A549 (cell line): ENCODE results near the gene PLPP2. TPM values are rescaled to one million over a fixed set of nuclear protein-coding genes. Genes with fewer than 3 reads are reported as not detected.

ENCODE experiments used
- ATAC-seq, 2 experiments: fragments of 200-7000 bp in 1 of 2; fragments of >200 bp in 1 of 2; cut with Nextera tagmentation in 1 of 2; cut with Tn5 transposase in 1 of 2; 3 replicates each; pipeline versions ENCODE4 v1.8.0 to v1.9.1; 2018 to 2020; ENCODE audit warnings: mild to moderate bottlenecking in 1 of 2, moderate library complexity in 1 of 2
- CTCF ChIA-PET: fragments of 300-600 bp; sonication (Branson Sonifier 250); formaldehyde crosslinking; extraction: SDS; loops from one replicate; lab custom pipeline; 2021; ENCODE audit warnings: antibody characterized with exemption, inconsistent platforms; lab: Yijun Ruan, JAX
- POLR2A ChIA-PET: fragments of 350-600 bp; formaldehyde crosslinking; extraction: SDS; loops from one replicate; lab custom pipeline; 2021; ENCODE audit warnings: antibody characterized with exemption, inconsistent platforms; lab: Yijun Ruan, JAX
- DNase-seq, 2 experiments: peaks; one replicate each; pipeline versions ENCODE4 v3.0.0 to v3.0.0-alpha.2; 2011 to 2016; ENCODE audit warnings: low read depth in 1 of 2, low spot score in 1 of 2
- FAIRE-seq: peaks from 2 replicates; lab custom pipeline; 2011; peaks lifted over from hg19 to GRCh38; lab: Jason Lieb, UNC
- H3K27ac ChIP-seq, 2 experiments: fragments of >200 bp; sonication (Bioruptor Twin); formaldehyde crosslinking; 3 replicates each; pipeline ENCODE4 v1.5.1; 2016 to 2017
- H3K4me1 ChIP-seq: fragments of >200 bp; sonication (Bioruptor Twin); formaldehyde crosslinking; 3 replicates; pipeline ENCODE4 v1.6.1; 2016
- H3K4me2 ChIP-seq: fragments of >200 bp; sonication (Bioruptor Twin); formaldehyde crosslinking; 3 replicates; pipeline ENCODE4 v1.6.1; 2016
- H3K4me3 ChIP-seq: fragments of >200 bp; sonication (Bioruptor Twin); formaldehyde crosslinking; 3 replicates; pipeline ENCODE4 v1.5.1; 2016
- H3K9me3 ChIP-seq: fragments of >200 bp; sonication (Bioruptor Twin); formaldehyde crosslinking; 3 replicates; pipeline ENCODE4 v1.6.1; 2016
- CBX8 ChIP-seq: fragments of 200-600 bp; sonication (generic); IDR thresholded peaks from 2 replicates; pipeline ENCODE4 v1.6.1; 2016
- CHD4 ChIP-seq: fragments of 200-600 bp; sonication (generic); IDR thresholded peaks from 2 replicates; pipeline ENCODE4 v1.6.1; 2016; ENCODE audit warnings: antibody characterized with exemption, mild to moderate bottlenecking, borderline replicate concordance
- EHMT2 ChIP-seq: fragments of 200-600 bp; sonication (generic); IDR thresholded peaks from 2 replicates; pipeline ENCODE4 v1.6.1; 2016; ENCODE audit warnings: antibody characterized with exemption, low read depth, mild to moderate bottlenecking, moderate library complexity
- EP300 ChIP-seq, 2 experiments: fragments of >200 bp; sonication (Bioruptor Twin); formaldehyde crosslinking; IDR thresholded peaks; 2 replicates in 1 of 2; 3 replicates in 1 of 2; pipeline ENCODE4 v1.6.1; 2016 to 2017
- GATA3 ChIP-seq: IDR thresholded peaks from 2 replicates; pipeline ENCODE4 v1.6.1; 2012; ENCODE audit warnings: borderline replicate concordance
- HDAC2 ChIP-seq: fragments of 200-600 bp; sonication (generic); IDR thresholded peaks from 2 replicates; pipeline ENCODE4 v1.6.1; 2016
- HOXA7 ChIP-seq: fragments of 250-450 bp; sonication (Bioruptor Pico); IDR thresholded peaks from 2 replicates; pipeline ENCODE4 v1.5.0; 2020; ENCODE audit warnings: mild to moderate bottlenecking, moderate library complexity
- MAFK ChIP-seq: fragments of 450-650 bp; IDR thresholded peaks from 2 replicates; pipeline ENCODE4 v1.6.1; 2014; ENCODE audit not compliant: partially characterized antibody
- NFE2L2 ChIP-seq: fragments of 150-350 bp; conservative IDR thresholded peaks from 2 replicates; pipeline ENCODE4 v1.6.1; 2014; ENCODE audit warnings: low read length
- NPAS2 ChIP-seq: fragments of 250-450 bp; sonication (Bioruptor Pico); IDR thresholded peaks from 2 replicates; pipeline ENCODE4 v1.8.0; 2022; ENCODE audit warnings: mild to moderate bottlenecking, moderate library complexity, borderline replicate concordance
- NR3C1 ChIP-seq: fragments of >200 bp; sonication (Bioruptor Twin); formaldehyde crosslinking; IDR thresholded peaks from 3 replicates; pipeline ENCODE4 v1.6.1; 2017
- PHF8 ChIP-seq: fragments of 200-600 bp; sonication (generic); IDR thresholded peaks from 2 replicates; pipeline ENCODE4 v1.6.1; 2016; ENCODE audit warnings: low read depth, mild to moderate bottlenecking, antibody characterized with exemption, moderate library complexity, borderline replicate concordance
- RAD21 ChIP-seq, 2 experiments: fragments of >200 bp in 1 of 2; sonication (Bioruptor Twin) in 1 of 2; formaldehyde crosslinking in 1 of 2; IDR thresholded peaks in 1 of 2; conservative IDR thresholded peaks in 1 of 2; 2 replicates in 1 of 2; 3 replicates in 1 of 2; pipeline ENCODE4 v1.6.1; 2012 to 2018; ENCODE audit warnings: inconsistent platforms in 1 of 2
- RARB ChIP-seq: fragments of 250-450 bp; sonication (Bioruptor Pico); IDR thresholded peaks from 2 replicates; pipeline ENCODE4 v1.8.0; 2021; ENCODE audit warnings: mild to moderate bottlenecking, moderate library complexity
- RCOR1 ChIP-seq: fragments of 150-350 bp; IDR thresholded peaks from 2 replicates; pipeline ENCODE4 v1.6.1; 2014; ENCODE audit warnings: antibody characterized with exemption, low read length, low read depth
- RFX5 ChIP-seq: fragments of 450-650 bp; IDR thresholded peaks from 2 replicates; pipeline ENCODE4 v1.7.1; 2014; ENCODE audit warnings: antibody characterized with exemption, mild to moderate bottlenecking, moderate library complexity
- RNF2 ChIP-seq: fragments of 200-600 bp; sonication (generic); IDR thresholded peaks from 2 replicates; pipeline ENCODE4 v1.6.1; 2016; ENCODE audit warnings: low read depth, mild to moderate bottlenecking, antibody characterized with exemption, moderate library complexity, borderline replicate concordance
- SMC3 ChIP-seq: fragments of >200 bp; sonication (Bioruptor Twin); formaldehyde crosslinking; IDR thresholded peaks from 3 replicates; pipeline ENCODE4 v1.6.1; 2018; ENCODE audit warnings: inconsistent platforms
- TP53 ChIP-seq: fragments of 250-450 bp; sonication (Bioruptor Pico); IDR thresholded peaks from 2 replicates; pipeline ENCODE4 v1.5.0; 2021; ENCODE audit warnings: mild to moderate bottlenecking, moderate library complexity
- ZNF302 ChIP-seq: fragments of 250-450 bp; sonication (Bioruptor Pico); IDR thresholded peaks from 2 replicates; pipeline ENCODE4 v1.9.0; 2021; ENCODE audit warnings: inconsistent platforms, mild to moderate bottlenecking, moderate library complexity
- ZSCAN20 ChIP-seq: fragments of 250-450 bp; sonication (Bioruptor Pico); IDR thresholded peaks from 2 replicates; pipeline ENCODE4 v1.8.0; 2022; ENCODE audit warnings: mild to moderate bottlenecking, moderate library complexity
- WGBS: methylation state at CpG from one replicate; pipeline ENCODE4 v1.1.6; 2017; ENCODE audit errors: missing lambda C conversion rate; 5-methylcytosine and 5-hydroxymethylcytosine counted together
- polyA plus RNA-seq, 4 experiments: library from polyadenylated mRNA; depleted of rRNA in 3 of 4; stranded (reverse); fragments of >200 nt; fragmentation: RNase III in 1 of 4; extraction: RNeasy Plus Mini Kit Qiagen cat#74134 plus additional on column Dnase treatment in 1 of 4; gene quantifications; 2 replicates in 3 of 4; 3 replicates in 1 of 4; pipeline ENCODE4 v1.2.3, GENCODE V29; 2011 to 2017
- TF ChIP-seq, protein P1 (sequence below): fragments of >200 bp; sonication (Bioruptor Twin); formaldehyde crosslinking; IDR thresholded peaks from 2 replicates; pipeline ENCODE4 v1.6.1; 2016
- TF ChIP-seq, protein P2 (sequence below): fragments of 250-450 bp; sonication (Bioruptor Pico); IDR thresholded peaks from 2 replicates; pipeline ENCODE4 v1.5.0; 2021; ENCODE audit warnings: mild to moderate bottlenecking, moderate library complexity, borderline replicate concordance
- TF ChIP-seq, protein P3 (sequence below): fragments of 150-350 bp; IDR thresholded peaks from 2 replicates; pipeline ENCODE4 v1.6.1; 2014; ENCODE audit warnings: low read depth, mild to moderate bottlenecking, low read length
- TF ChIP-seq, protein P4 (sequence below): fragments of >200 bp; sonication (Bioruptor Twin); formaldehyde crosslinking; IDR thresholded peaks from 3 replicates; pipeline ENCODE4 v1.5.1; 2016

The PLPP2 gene
- polyA plus RNA-seq, 2 of the 4 experiments (the other 2 are of a cell fraction), result 44.2 to 100 TPM

DNA sequence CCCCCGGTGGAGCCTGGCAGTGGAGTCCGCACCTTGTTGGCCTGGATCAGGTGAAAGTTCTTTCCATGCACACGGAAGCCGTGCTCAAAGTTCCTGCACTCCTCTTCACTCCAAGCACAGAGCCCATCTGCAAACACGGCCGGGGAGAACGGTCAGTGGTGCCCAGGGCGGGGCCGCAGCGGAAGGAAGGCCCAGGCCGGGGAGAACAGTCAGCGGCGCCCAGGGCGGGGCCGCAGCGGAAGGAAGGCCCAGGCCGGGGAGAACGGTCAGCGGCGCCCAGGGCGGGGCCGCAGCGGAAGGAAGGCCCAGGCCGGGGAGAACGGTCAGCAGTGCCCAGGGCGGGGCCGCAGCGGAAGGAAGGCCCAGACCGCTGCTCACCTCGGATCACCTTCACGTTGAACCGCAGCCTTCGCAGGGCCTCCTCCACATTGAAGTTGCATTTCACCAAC, 20.6 kb upstream of the PLPP2 start:
- FAIRE-seq (no peak), ATAC-seq (no peak), DNase-seq (no peak)
- Histone ChIP-seq H3K4me3 (no peak overlapping the region), H3K9me3 (no peaks in the 10 kb centered on the region), H3K4me1 (no peaks in the 10 kb centered on the region), H3K27ac (no peak overlapping the region), H3K4me2 (no peak overlapping the region)
- ChIA-PET POLR2A (no interaction called here), CTCF (no interaction called here)
- WGBS, result 96% methylated on average over 14 of the region's 33 CpGs
- no peak for TF ChIP-seq NPAS2 (CRISPR knock-in tag)
- TF ChIP-seq, protein P1, sequence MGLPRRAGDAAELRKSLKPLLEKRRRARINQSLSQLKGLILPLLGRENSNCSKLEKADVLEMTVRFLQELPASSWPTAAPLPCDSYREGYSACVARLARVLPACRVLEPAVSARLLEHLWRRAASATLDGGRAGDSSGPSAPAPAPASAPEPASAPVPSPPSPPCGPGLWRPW, result no peak
- TF ChIP-seq HOXA7 (CRISPR knock-in tag), result no peak
- TF ChIP-seq CHD4, result no peak
- TF ChIP-seq RNF2, result no peak
- TF ChIP-seq TP53 (CRISPR knock-in tag), result no peak
- no peak for TF ChIP-seq ZSCAN20

DNA sequence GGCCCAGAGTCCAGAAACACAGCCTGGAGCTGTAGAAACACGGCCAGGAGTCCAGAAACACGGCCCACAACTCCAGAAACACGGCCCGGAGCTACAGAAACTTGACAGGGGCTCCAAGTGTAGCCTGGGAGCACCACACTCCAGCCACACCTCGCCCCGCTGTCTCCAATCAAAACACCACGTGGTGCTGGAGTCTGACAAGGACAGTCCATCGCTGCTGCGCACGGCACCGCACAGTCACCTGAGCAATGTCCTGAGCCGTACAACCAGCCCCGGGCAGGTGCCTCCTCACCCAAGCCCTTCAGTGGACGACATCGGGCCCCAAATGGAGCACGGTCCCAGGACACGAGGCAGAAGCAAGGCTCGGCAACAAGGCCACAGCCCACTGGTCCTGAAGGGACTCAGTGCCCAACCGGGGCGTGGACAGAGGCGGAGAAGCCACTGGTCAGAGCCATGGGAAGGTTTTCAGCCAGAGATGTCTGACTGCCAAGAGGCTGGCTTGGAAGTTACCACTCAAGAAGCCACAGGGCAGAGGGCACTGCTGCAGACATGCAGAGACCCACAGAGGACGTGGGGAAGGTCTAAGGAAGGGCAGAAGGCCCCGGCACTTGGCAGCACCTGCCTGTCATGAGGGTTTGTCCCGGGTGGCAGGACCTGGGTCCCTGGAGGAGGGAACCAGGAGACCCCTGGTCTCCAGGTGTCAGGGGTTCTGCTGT, 19.7 kb upstream of the PLPP2 start:
- ChIA-PET CTCF (interaction anchor here (1.1 kb wide), 1 partner anchor 13 kb away, joined by 3 read pairs; no protein-coding TSS in a partner anchor), POLR2A (no interaction called here)
- Histone ChIP-seq H3K4me3 (no peak overlapping the region), H3K9me3 (no peaks in the 10 kb centered on the region), H3K4me1 (no peaks in the 10 kb centered on the region), H3K4me2 (no peak overlapping the region), H3K27ac (no peak overlapping the region)
- DNase-seq (no peak), ATAC-seq (no peak), FAIRE-seq (no peak)
- WGBS, result 94% methylated on average over 16 of the region's 24 CpGs
- no peak for TF ChIP-seq RAD21 (conservative IDR thresholded peaks at IDR 0.05 in 1 of 2, IDR thresholded peaks at IDR 0.05 in 1 of 2)
- no peak for TF ChIP-seq PHF8
- no peak for TF ChIP-seq EHMT2
- no peak for TF ChIP-seq RFX5
- no peak for TF ChIP-seq NR3C1
- no peak for TF ChIP-seq HDAC2
- TF ChIP-seq CHD4, result no peak
- no peak for TF ChIP-seq ZNF302
- TF ChIP-seq, protein P1, result no peak
- TF ChIP-seq TP53 (CRISPR knock-in tag), result no peak
- no peak for TF ChIP-seq HOXA7 (CRISPR knock-in tag)
- no peak for TF ChIP-seq EP300 (IDR thresholded peaks at IDR 0.05)
- TF ChIP-seq GATA3, result no peak
- TF ChIP-seq, protein P2, sequence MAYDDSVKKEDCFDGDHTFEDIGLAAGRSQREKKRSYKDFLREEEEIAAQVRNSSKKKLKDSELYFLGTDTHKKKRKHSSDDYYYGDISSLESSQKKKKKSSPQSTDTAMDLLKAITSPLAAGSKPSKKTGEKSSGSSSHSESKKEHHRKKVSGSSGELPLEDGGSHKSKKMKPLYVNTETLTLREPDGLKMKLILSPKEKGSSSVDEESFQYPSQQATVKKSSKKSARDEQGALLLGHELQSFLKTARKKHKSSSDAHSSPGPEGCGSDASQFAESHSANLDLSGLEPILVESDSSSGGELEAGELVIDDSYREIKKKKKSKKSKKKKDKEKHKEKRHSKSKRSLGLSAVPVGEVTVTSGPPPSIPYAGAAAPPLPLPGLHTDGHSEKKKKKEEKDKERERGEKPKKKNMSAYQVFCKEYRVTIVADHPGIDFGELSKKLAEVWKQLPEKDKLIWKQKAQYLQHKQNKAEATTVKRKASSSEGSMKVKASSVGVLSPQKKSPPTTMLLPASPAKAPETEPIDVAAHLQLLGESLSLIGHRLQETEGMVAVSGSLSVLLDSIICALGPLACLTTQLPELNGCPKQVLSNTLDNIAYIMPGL (CRISPR knock-in tag), result no peak
- no peak for TF ChIP-seq NFE2L2
- no peak for TF ChIP-seq RCOR1
- no peak for TF ChIP-seq SMC3

DNA sequence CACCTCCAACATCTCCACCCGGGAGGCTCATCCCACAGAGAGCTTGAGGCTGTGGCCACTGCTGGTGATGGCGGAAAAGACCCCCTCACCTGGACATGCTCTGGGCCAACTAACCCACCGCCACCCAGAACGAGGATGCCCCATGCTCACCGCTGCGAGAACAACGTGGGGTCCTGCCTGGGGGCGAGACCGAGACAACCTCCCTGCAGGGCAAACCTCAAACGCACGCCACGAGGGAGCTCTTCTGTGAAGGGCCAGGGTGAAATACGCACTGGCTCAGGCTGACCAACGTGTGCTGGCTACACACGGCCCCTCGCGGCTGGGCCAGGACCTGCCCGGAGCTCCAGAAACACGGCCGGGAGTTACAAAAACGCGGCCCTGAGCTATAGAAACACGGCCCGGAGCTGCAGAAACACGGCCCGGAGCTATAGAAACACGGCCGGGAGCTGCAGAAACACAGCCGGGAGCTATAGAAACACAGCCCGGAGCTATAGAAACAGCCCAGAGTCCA, 19.0 kb upstream of the PLPP2 start:
- Histone ChIP-seq H3K27ac (no peak overlapping the region), H3K4me2 (no peak overlapping the region), H3K9me3 (no peaks in the 10 kb centered on the region), H3K4me1 (no peaks in the 10 kb centered on the region), H3K4me3 (no peak overlapping the region)
- ChIA-PET CTCF (interaction anchor here (1.1 kb wide), 1 partner anchor 12 kb away, joined by 3 read pairs; no protein-coding TSS in a partner anchor), POLR2A (no interaction called here)
- 85% methylated on average over 27 of the region's 30 CpGs for WGBS
- ATAC-seq (no peak), DNase-seq (no peak), FAIRE-seq (no peak)
- TF ChIP-seq EP300 (IDR thresholded peaks at IDR 0.05) (no peak), CBX8 (no peak), MAFK (no peak), HOXA7 (CRISPR knock-in tag) (no peak), NPAS2 (CRISPR knock-in tag) (no peak), RARB (CRISPR knock-in tag) (no peak)
- TF ChIP-seq, protein P3, sequence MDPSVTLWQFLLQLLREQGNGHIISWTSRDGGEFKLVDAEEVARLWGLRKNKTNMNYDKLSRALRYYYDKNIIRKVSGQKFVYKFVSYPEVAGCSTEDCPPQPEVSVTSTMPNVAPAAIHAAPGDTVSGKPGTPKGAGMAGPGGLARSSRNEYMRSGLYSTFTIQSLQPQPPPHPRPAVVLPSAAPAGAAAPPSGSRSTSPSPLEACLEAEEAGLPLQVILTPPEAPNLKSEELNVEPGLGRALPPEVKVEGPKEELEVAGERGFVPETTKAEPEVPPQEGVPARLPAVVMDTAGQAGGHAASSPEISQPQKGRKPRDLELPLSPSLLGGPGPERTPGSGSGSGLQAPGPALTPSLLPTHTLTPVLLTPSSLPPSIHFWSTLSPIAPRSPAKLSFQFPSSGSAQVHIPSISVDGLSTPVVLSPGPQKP, result no peak
- TF ChIP-seq, protein P2 (CRISPR knock-in tag), result no peak
- TF ChIP-seq, protein P4, sequence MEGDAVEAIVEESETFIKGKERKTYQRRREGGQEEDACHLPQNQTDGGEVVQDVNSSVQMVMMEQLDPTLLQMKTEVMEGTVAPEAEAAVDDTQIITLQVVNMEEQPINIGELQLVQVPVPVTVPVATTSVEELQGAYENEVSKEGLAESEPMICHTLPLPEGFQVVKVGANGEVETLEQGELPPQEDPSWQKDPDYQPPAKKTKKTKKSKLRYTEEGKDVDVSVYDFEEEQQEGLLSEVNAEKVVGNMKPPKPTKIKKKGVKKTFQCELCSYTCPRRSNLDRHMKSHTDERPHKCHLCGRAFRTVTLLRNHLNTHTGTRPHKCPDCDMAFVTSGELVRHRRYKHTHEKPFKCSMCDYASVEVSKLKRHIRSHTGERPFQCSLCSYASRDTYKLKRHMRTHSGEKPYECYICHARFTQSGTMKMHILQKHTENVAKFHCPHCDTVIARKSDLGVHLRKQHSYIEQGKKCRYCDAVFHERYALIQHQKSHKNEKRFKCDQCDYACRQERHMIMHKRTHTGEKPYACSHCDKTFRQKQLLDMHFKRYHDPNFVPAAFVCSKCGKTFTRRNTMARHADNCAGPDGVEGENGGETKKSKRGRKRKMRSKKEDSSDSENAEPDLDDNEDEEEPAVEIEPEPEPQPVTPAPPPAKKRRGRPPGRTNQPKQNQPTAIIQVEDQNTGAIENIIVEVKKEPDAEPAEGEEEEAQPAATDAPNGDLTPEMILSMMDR, result no peak
